GM19328 (cell line): ENCODE results near the gene POLG2.
"Not testable (repeated sequence)": the region's sequence is repeated elsewhere in the genome, so short reads cannot be mapped to it uniquely, and the experiment has no call there.

ENCODE experiments used
- ATAC-seq: cut with Tn5 transposase; IDR thresholded peaks from one replicate; pipeline ENCODE4 v1.9.1; 2021; ENCODE audit warnings: mild to moderate bottlenecking, moderate library complexity; ENCODE audit not compliant: unreplicated experiment

POLG2 gene

GRCh38 chr17:64443086-64443760 lies 53.6 kb downstream of the POLG2 start:
- no peak for ATAC-seq

DNA sequence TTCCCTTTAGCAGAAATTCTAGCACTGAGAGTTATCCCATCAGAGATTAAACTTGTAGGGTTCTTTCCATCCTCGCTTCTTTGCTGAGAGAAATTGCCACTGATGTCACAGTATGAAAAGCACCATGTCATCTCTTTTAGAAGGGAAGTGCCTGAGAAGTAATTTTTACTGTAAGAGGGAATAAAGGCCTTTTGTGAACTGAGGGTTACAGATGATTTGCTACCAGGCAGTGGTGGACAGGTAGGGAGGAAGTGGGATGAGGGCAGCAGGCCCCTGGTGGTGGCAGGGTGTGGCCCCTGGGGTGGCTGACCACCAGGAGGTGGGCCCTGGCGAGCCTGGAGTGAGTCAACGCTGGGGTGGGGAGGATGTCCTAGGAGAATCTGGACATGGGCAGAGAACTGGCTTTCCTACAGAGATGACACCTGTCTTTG lies 54.3 kb downstream of the POLG2 start:
- ATAC-seq: no peak

DNA sequence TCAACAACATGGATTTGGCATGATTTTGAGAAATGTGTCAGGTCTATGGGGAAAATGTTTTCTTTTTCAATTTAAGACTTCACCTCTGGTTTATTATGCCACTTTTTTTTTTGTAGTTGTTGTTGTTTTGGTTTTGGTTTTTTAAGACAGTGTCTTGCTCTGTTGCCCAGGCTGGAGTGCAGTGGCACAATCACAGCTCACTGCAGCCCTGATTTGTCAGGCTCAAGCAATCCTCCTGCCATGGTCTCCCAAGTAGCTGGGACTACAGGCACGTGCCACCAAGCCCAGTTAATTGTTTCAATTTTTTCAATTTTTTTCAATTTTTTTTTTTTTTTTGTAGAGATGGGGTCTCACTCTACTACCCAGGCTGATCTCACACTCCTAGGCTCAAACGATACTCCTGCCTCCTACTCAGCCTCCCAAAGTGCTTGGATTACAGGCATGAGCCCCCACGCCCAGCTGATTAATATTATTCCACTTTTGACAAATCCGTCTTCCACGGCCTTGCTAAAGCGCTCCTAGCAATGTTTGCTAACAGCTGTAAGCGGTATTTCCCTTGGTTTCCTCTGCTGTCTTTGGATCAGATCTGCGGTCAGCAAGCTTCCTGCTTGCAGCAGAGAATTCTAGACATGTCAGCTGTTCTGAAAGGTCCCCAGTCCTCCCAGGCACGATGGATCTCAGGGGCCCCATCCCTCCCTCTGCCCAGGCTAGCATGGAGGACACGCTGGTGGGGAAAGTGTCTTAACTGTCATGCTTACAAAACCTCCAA lies 54.9 kb downstream of the POLG2 start:
- ATAC-seq: no peak

DNA sequence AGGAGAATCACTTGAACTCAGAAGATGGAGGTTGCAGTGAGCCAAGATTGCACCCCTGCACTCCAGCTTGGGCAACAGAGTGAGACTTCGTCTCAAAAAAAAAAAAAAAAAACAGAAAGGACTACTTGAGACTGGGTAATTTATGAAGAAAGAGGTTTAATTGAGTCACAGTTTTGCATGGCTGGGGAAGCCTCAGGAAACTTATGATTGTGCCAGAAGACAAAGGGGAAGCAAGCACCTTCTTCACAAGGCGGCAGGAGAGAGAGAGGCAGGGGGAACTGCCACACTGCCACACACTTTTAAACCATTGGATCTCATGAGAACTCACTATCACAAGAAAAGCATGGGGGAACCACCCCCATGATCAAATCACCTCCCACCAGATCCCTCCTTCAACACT lies 56.9 kb downstream of the POLG2 start:
- no peak for ATAC-seq

DNA sequence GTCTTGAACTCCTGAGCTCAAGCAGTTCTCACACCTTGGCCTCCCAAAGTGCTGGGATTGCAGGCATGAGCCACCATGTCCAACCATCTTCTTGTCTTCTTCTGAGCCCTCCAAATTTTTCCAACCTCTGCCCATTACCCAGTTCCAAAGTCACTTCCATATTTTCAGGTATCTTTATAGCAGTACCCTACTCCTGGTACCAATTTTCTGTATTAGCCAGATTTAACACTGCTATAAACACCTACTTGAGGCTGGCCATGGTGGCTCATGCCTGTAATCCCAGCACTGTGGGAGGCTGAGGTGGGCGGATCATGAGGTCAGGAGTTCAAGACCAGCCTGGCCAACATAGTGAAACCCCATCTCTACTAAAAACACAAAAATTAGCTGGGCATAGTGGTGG lies 57.3 kb downstream of the POLG2 start:
- not testable (repeated sequence) for ATAC-seq

DNA sequence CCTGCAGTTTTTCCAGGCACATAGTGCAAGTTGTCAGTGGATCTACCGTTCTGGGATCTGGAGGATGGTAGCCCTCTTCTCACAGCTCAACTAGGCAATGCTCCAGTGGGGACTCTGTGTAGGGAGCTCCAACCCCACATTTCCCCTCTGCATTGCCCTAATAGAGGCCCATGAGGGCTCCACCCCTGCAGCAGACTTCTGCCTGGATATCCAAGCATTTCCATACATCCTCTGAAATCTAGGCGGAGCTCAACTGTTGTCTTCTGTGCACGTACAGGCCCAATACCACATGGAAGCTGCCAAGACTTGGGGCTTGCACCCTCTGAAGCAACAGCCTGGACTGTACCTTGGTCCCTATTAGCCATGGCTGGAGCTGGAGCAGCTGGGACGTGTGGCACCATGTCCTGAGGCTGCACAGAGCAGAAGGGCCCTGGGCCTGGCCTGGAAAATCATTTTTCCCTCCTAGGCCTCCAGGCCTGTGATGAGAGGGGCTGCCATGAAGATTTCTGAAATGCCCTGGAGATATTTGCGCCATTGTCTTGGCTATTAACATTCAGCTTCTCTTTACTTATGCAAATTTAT lies 58.8 kb downstream of the POLG2 start:
- no peak for ATAC-seq

DNA sequence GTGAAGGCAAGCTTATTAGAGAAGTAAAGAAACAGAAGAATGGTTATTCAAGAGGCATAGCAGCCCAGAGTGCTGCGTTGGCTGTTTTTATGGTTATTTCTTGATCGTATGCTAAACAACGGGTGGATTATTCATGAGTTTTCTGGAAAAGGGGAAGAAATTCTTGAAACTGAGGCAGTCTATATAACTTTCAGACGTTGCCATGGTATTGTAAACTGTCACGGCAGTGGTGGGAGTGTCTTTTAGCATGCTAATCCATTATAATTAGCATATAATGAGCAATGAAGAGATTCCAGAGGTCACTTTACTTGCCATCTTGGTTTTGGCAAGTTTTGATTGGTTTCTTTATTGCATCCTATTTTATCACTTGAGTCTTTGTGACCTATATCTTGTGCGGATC lies 65.3 kb downstream of the POLG2 start:
- ATAC-seq: no peak

- not testable (repeated sequence) for ATAC-seq
These were observed 66.8 kb downstream of the POLG2 start for GRCh38 chr17:64430036-64430435.

DNA sequence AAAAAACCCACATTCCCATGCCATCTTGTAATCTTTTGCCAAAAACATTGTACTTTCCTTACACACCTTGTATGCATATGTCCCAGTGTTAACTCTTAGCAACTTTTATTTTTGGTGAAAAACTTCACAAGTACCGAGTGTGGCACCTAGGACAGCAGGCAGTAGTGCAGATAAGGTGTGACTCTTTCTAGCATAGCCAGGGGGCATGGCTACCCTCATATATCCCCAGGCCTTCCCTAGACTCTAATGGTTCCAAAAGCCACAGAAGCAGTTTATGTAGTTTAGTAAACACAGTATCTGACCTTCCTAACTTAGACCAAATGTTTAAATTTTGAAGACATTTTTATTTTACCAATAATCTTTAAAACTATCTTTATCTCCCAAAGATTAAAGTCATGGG lies 68.4 kb downstream of the POLG2 start:
- no peak for ATAC-seq
